HL-60 (cell line): ENCODE measurements around the gene PKD2.

ENCODE experiments used
- DNase-seq, 2 experiments: peaks; one replicate each; pipeline ENCODE4 v3.0.0-alpha.2; 2010 to 2020; ENCODE audit warnings: low read depth in 1 of 2, low spot score in 1 of 2
- H3K27ac ChIP-seq: fragments of 250-450 bp; sonication (Bioruptor Pico); replicated peaks from 2 replicates; pipeline ENCODE4 v1.5.1; 2020; ENCODE audit warnings: mild to moderate bottlenecking, moderate library complexity
- H3K27me3 ChIP-seq: fragments of 250-450 bp; sonication (Bioruptor Pico); 2 replicates; pipeline ENCODE4 v1.5.1; 2021; ENCODE audit warnings: mild to moderate bottlenecking, moderate library complexity; ENCODE audit not compliant: insufficient read depth, poor library complexity, severe bottlenecking
- H3K4me3 ChIP-seq: replicated peaks from 2 replicates; pipeline ENCODE4 v1.5.1; 2011; ENCODE audit warnings: mild to moderate bottlenecking, control low read depth, low read length; ENCODE audit not compliant: insufficient read depth
- GABPA ChIP-seq: IDR thresholded peaks from 2 replicates; pipeline ENCODE4 v1.6.1; 2012; ENCODE audit warnings: low read depth
- POLR2AphosphoS5 ChIP-seq: IDR thresholded peaks from 2 replicates; pipeline ENCODE4 v1.6.1; 2012; ENCODE audit warnings: low read depth
- SPI1 ChIP-seq: IDR thresholded peaks from 2 replicates; pipeline ENCODE4 v1.6.1; 2012; ENCODE audit warnings: low read depth, mild to moderate bottlenecking, borderline replicate concordance
- TF ChIP-seq, protein P1 (sequence below): IDR thresholded peaks from 2 replicates; pipeline ENCODE4 v1.6.1; 2012; ENCODE audit warnings: low read depth; ENCODE audit not compliant: insufficient replicate concordance
- TF ChIP-seq, protein P2 (sequence below): IDR thresholded peaks from one replicate; pipeline ENCODE4 v1.5.1; 2011; ENCODE audit warnings: low read length, control low read depth, inconsistent platforms; ENCODE audit not compliant: insufficient read depth

The PKD2 gene

DNA sequence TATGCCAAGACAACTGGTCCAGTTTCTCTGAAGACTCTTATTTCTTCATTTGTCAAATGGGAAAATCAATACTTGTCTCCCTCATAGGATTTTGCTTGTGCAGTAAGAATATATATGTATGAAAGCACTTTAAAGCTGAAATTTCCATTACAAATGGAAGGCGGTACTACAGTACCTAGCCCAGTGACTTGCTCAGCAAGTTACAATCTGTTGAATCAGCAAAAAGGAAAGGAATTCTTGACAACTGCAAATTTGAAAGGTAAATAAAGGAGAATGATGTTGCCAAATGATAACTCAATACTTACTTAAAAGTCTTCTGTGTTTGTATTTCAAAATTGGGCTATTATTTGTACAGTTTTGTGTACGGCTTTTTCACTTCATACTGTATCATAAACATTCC is 71.1 kb downstream of the PKD2 start:
- no peaks in the 10 kb centered on the region for H3K27me3 ChIP-seq
- DNase-seq: no peak
- H3K27ac ChIP-seq: no peak overlapping the region
- H3K4me3 ChIP-seq: no peak overlapping the region
- TF ChIP-seq, protein P1, sequence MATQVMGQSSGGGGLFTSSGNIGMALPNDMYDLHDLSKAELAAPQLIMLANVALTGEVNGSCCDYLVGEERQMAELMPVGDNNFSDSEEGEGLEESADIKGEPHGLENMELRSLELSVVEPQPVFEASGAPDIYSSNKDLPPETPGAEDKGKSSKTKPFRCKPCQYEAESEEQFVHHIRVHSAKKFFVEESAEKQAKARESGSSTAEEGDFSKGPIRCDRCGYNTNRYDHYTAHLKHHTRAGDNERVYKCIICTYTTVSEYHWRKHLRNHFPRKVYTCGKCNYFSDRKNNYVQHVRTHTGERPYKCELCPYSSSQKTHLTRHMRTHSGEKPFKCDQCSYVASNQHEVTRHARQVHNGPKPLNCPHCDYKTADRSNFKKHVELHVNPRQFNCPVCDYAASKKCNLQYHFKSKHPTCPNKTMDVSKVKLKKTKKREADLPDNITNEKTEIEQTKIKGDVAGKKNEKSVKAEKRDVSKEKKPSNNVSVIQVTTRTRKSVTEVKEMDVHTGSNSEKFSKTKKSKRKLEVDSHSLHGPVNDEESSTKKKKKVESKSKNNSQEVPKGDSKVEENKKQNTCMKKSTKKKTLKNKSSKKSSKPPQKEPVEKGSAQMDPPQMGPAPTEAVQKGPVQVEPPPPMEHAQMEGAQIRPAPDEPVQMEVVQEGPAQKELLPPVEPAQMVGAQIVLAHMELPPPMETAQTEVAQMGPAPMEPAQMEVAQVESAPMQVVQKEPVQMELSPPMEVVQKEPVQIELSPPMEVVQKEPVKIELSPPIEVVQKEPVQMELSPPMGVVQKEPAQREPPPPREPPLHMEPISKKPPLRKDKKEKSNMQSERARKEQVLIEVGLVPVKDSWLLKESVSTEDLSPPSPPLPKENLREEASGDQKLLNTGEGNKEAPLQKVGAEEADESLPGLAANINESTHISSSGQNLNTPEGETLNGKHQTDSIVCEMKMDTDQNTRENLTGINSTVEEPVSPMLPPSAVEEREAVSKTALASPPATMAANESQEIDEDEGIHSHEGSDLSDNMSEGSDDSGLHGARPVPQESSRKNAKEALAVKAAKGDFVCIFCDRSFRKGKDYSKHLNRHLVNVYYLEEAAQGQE: no peak
- TF ChIP-seq POLR2AphosphoS5: no peak
- TF ChIP-seq, protein P2, sequence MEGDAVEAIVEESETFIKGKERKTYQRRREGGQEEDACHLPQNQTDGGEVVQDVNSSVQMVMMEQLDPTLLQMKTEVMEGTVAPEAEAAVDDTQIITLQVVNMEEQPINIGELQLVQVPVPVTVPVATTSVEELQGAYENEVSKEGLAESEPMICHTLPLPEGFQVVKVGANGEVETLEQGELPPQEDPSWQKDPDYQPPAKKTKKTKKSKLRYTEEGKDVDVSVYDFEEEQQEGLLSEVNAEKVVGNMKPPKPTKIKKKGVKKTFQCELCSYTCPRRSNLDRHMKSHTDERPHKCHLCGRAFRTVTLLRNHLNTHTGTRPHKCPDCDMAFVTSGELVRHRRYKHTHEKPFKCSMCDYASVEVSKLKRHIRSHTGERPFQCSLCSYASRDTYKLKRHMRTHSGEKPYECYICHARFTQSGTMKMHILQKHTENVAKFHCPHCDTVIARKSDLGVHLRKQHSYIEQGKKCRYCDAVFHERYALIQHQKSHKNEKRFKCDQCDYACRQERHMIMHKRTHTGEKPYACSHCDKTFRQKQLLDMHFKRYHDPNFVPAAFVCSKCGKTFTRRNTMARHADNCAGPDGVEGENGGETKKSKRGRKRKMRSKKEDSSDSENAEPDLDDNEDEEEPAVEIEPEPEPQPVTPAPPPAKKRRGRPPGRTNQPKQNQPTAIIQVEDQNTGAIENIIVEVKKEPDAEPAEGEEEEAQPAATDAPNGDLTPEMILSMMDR: no peak

DNA sequence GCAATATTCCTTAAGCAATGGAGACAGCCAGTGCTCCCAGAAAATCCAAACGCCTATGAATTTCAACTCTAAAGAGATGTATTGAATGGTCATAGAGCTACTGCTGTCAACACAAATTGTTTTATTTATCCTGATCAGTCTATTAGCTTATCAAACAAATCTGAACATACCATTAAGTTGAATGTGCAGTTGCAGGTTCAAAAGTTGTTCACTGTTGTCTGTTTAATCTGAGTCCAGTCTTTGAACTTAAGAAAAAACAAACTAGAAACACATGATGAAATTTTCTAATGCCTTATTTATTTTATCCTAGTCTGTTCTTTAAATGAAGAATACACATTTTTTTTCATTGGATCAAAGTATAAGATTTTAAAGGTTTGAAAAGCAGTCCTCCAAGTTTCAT is 73.2 kb downstream of the PKD2 start:
- H3K27me3 ChIP-seq: no peaks in the 10 kb centered on the region
- H3K4me3 ChIP-seq: no peak overlapping the region
- no peak for DNase-seq
- no peak for TF ChIP-seq GABPA
- no peak for TF ChIP-seq SPI1
- TF ChIP-seq, protein P1: no peak
- TF ChIP-seq, protein P2: no peak
- no peak for TF ChIP-seq POLR2AphosphoS5
- no peak overlapping the region for H3K27ac ChIP-seq

DNA sequence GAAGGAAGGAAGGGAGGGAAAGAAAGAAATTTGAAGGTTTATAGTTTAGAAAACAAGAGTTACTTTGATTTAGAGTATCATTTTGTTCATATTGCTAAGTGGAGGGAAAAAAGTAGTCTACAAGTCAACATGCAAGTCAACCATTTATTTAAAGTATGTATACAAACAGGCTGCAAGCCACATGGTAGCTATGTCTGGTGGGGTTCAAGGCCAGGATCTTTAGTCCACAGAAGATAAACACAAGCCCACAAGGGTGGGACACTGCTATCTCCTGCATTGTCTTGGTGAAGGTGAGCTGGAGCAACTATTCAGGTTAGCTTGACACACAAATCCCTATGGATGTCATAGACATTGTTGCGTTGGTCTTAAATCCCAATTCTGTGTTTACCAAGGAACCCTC is 79.6 kb downstream of the PKD2 start:
- no peaks in the 10 kb centered on the region for H3K27me3 ChIP-seq
- no peak for DNase-seq
- no peak overlapping the region for H3K4me3 ChIP-seq
- TF ChIP-seq SPI1: no peak
- H3K27ac ChIP-seq: no peak overlapping the region

DNA sequence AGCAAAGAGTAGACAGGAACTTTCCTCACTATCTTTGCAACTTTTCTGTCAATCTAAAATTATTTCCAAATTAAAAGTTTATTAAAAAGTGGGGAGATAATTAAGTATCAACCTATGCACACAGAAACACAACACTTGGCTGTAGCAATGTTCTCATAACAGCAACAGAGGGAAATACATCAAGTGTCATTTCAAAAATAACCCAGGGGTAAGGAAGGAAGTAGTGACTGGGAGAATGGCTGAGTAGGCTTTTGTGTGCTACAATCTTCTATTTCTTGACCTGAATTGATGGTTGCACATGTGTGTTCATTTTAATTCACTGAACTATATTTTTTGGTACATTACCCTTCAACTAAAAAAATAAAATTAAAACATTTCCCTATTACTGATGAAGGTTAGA is 83.5 kb downstream of the PKD2 start:
- Histone ChIP-seq H3K4me3 (no peak overlapping the region), H3K27ac (no peak overlapping the region), H3K27me3 (no peaks in the 10 kb centered on the region)
- TF ChIP-seq GABPA: no peak
- no peak for TF ChIP-seq SPI1
- TF ChIP-seq POLR2AphosphoS5: no peak
- TF ChIP-seq, protein P2: no peak
- TF ChIP-seq, protein P1: no peak
- no peak for DNase-seq
